Vagina (tissue), 2 donors: ENCODE results near the gene AHI1. TPM values are rescaled to one million over a fixed set of nuclear protein-coding genes. Genes with fewer than 3 reads are reported as not detected.
"Not testable (repeated sequence)": the region's sequence is repeated elsewhere in the genome, so short reads cannot be mapped to it uniquely, and the experiment has no call there.

Source experiments
- DNase-seq, 2 donors: peaks; one replicate each; pipeline ENCODE4 v3.0.0-alpha.2; 2017; ENCODE audit errors: extremely low spot score in 2 of 2
- H3K27ac ChIP-seq: fragments of 200-600 bp; sonication (generic); one replicate; pipeline ENCODE4 v1.5.1; 2019
- H3K27me3 ChIP-seq: fragments of 200-600 bp; sonication (generic); one replicate; pipeline ENCODE4 v1.5.1; 2019
- H3K36me3 ChIP-seq, 2 donors: fragments of 200-600 bp; sonication (generic); one replicate each; pipeline ENCODE4 v1.5.1; 2017 to 2019
- H3K4me1 ChIP-seq: fragments of 200-600 bp; sonication (generic); one replicate; pipeline ENCODE4 v1.5.1; 2019
- H3K4me3 ChIP-seq, 2 donors: fragments of 200-600 bp; sonication (generic); 1 replicate in 1 of 2; 2 replicates in 1 of 2; pipeline ENCODE4 v1.5.1; 2016 to 2019
- H3K9me3 ChIP-seq: fragments of 200-600 bp; sonication (generic); one replicate; pipeline ENCODE4 v1.5.1; 2019
- CTCF ChIP-seq, 3 experiments: fragments of 450-650 bp in 2 of 3; fragments of 200-600 bp in 1 of 3; sonication (generic) in 1 of 3; IDR thresholded peaks; one replicate each; pipeline ENCODE4 v1.5.1; 2017 to 2019; ENCODE audit warnings: antibody characterized with exemption in 3 of 3, mild to moderate bottlenecking in 2 of 3, moderate library complexity in 2 of 3
- POLR2A ChIP-seq, 2 donors: fragments of 450-650 bp; IDR thresholded peaks; one replicate each; pipeline ENCODE4 v1.6.1; 2017; ENCODE audit warnings: antibody characterized with exemption in 2 of 2, mild to moderate bottlenecking in 2 of 2, moderate library complexity in 2 of 2
- POLR2AphosphoS5 ChIP-seq, 2 donors: sonication (generic); formaldehyde crosslinking; IDR thresholded peaks; one replicate each; pipeline ENCODE4 v1.9.0; 2017; ENCODE audit warnings: antibody characterized with exemption in 2 of 2, mild to moderate bottlenecking in 2 of 2, low read depth in 1 of 2; ENCODE audit not compliant: insufficient read depth in 1 of 2
- intact Hi-C: fragments of 100-400 bp; cut with DNase I; formaldehyde crosslinking; loops from one replicate; pipeline ENCODE4 v1.15.1; 2023
- total RNA-seq: library from RNA; depleted of rRNA; stranded (reverse); fragments of >200 nt; gene quantifications from one replicate; pipeline ENCODE4 v1.2.3, GENCODE V29; 2016

The AHI1 gene
- total RNA-seq, 1 donor from 2014 or later, result 28.7 TPM

- H3K27me3 ChIP-seq, result no peaks in the 10 kb centered on the region
- no peak overlapping the region for H3K4me3 ChIP-seq
- H3K9me3 ChIP-seq, result no peaks in the 10 kb centered on the region
- H3K4me1 ChIP-seq, result no peaks in the 10 kb centered on the region
- no peak overlapping the region for H3K27ac ChIP-seq
- no peaks in the 10 kb centered on the region for H3K36me3 ChIP-seq
- intact Hi-C loops, result no loop called here
- DNase-seq, result no peak
- TF ChIP-seq CTCF (IDR thresholded peaks at IDR 0.05), result no peak
- TF ChIP-seq POLR2AphosphoS5 (IDR thresholded peaks at IDR 0.05; ENCODE audit: insufficient read depth in 1 of 2, low read depth in 1 of 2), result no peak
- no peak for TF ChIP-seq POLR2A (IDR thresholded peaks at IDR 0.05)
Observed at GRCh38 chr6:135250234-135250633, 247.3 kb downstream of the AHI1 start.

- H3K4me1 ChIP-seq, DNase-seq, H3K27ac ChIP-seq, intact Hi-C loops, H3K27me3 ChIP-seq, H3K4me3 ChIP-seq, H3K36me3 ChIP-seq, H3K9me3 ChIP-seq: not testable (repeated sequence)
Observed at GRCh38 chr6:135246412-135247012, 251.0 kb downstream of the AHI1 start.

- no peaks in the 10 kb centered on the region for H3K9me3 ChIP-seq
- no peak for DNase-seq
- intact Hi-C loops, result no loop called here
- no peak overlapping the region for H3K27ac ChIP-seq
- no peaks in the 10 kb centered on the region for H3K27me3 ChIP-seq
- TF ChIP-seq POLR2AphosphoS5 (IDR thresholded peaks at IDR 0.05; ENCODE audit: insufficient read depth in 1 of 2, low read depth in 1 of 2), result no peak
- H3K4me3 ChIP-seq, result no peak overlapping the region
- no peaks in the 10 kb centered on the region for H3K36me3 ChIP-seq
- H3K4me1 ChIP-seq, result no peaks in the 10 kb centered on the region
Observed at GRCh38 chr6:135244805-135245204, 252.7 kb downstream of the AHI1 start.

- Histone ChIP-seq H3K36me3 (no peaks in the 10 kb centered on the region), H3K27me3 (no peaks in the 10 kb centered on the region), H3K4me1 (no peaks in the 10 kb centered on the region), H3K27ac (no peak overlapping the region), H3K9me3 (no peaks in the 10 kb centered on the region), H3K4me3 (no peak overlapping the region)
- intact Hi-C loops, result no loop called here
- peak in 1 of 2 donors; percentile 11 for TF ChIP-seq POLR2AphosphoS5 (IDR thresholded peaks at IDR 0.05; ENCODE audit: insufficient read depth in 1 of 2, low read depth in 1 of 2)
- TF ChIP-seq POLR2A (IDR thresholded peaks at IDR 0.05), result no peak
- no peak for DNase-seq
Observed at GRCh38 chr6:135243871-135244796, 253.4 kb downstream of the AHI1 start.

GRCh38 chr6:135240711-135241110, 256.8 kb downstream of the AHI1 start:
- intact Hi-C loops, result no loop called here
- TF ChIP-seq POLR2AphosphoS5 (IDR thresholded peaks at IDR 0.05; ENCODE audit: insufficient read depth in 1 of 2, low read depth in 1 of 2) (no peak), CTCF (IDR thresholded peaks at IDR 0.05) (no peak), POLR2A (IDR thresholded peaks at IDR 0.05) (no peak)

GRCh38 chr6:135236732-135237131, 260.8 kb downstream of the AHI1 start:
- Histone ChIP-seq H3K4me3 (no peak overlapping the region), H3K27me3 (no peaks in the 10 kb centered on the region), H3K36me3 (no peaks in the 10 kb centered on the region), H3K9me3 (no peaks in the 10 kb centered on the region), H3K27ac (no peak overlapping the region), H3K4me1 (no peaks in the 10 kb centered on the region)
- TF ChIP-seq POLR2AphosphoS5 (IDR thresholded peaks at IDR 0.05; ENCODE audit: insufficient read depth in 1 of 2, low read depth in 1 of 2) (no peak), POLR2A (IDR thresholded peaks at IDR 0.05) (no peak), CTCF (IDR thresholded peaks at IDR 0.05) (no peak)
- DNase-seq, result no peak
- intact Hi-C loops, result no loop called here

More at GRCh38 chr6:135240711-135241110, 256.8 kb downstream of the AHI1 start:
- H3K4me1 ChIP-seq, result no peaks in the 10 kb centered on the region
- no peaks in the 10 kb centered on the region for H3K27me3 ChIP-seq
- no peak overlapping the region for H3K27ac ChIP-seq
- no peaks in the 10 kb centered on the region for H3K9me3 ChIP-seq
- no peak overlapping the region for H3K4me3 ChIP-seq
- no peak for DNase-seq
- no peaks in the 10 kb centered on the region for H3K36me3 ChIP-seq
